Measurements from ENCODE around the gene NLGN1. TPM values are rescaled to one million over a fixed set of nuclear protein-coding genes. Genes with fewer than 3 reads are reported as not detected.

Gene NLGN1
- total RNA-seq, 1 donor = 6.1 TPM

DNA sequence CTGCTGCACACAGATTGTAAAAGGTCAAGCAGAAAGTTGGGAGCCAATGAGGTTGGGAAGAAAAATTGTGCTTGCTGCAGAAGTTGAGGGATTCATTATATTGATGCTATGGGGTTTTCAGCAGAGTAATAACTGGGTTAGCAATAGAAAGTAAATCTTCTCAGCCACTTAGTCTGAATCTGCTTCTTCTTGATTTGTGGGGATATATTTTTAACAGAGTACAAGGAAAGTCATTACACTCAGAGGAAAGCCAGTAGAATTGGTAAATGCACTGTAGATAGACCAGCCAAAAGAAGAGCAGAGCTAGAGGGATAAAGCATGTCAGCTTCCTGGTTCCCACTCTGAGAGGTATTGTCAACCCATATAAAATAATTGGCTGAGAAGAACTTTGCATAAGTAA, 663.6 kb downstream of the NLGN1 start:
- DNase-seq (ENCODE audit: low read depth) = no peak
- no peak for TF ChIP-seq CTCF (IDR thresholded peaks at IDR 0.05; ENCODE audit: insufficient read depth, low read length)
- H3K4me3 ChIP-seq (ENCODE audit: low read depth, low read length) = no peak overlapping the region

- no peak for DNase-seq (ENCODE audit: low read depth)
- no peak overlapping the region for H3K4me3 ChIP-seq (ENCODE audit: low read depth, low read length)
- TF ChIP-seq CTCF (IDR thresholded peaks at IDR 0.05; ENCODE audit: insufficient read depth, low read length) = no peak
These were observed 664.2 kb downstream of the NLGN1 start for GRCh38 chr3:174061731-174062130.

DNA sequence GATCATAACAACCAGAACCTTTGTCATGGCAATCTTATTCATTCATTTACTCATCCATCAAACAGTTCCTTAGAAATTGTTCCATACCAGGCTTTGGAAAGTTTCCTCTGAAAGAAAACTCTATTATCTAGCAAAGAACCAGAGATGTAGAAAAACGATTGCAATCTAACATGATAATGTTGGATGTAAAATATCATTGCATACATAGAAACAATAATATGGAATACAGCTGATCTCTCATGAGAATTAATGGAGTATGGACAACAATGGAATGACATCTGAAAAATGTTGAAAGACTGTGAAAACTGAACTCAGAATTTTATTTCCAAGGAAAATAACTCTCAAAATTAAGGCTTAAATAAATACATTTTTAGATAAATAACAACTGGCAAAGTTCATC, 665.4 kb downstream of the NLGN1 start:
- no peak overlapping the region for H3K4me3 ChIP-seq (ENCODE audit: low read depth, low read length)
- TF ChIP-seq CTCF (IDR thresholded peaks at IDR 0.05; ENCODE audit: insufficient read depth, low read length) = no peak
- no peak for DNase-seq (ENCODE audit: low read depth)

- TF ChIP-seq CTCF (IDR thresholded peaks at IDR 0.05; ENCODE audit: insufficient read depth, low read length) = no peak
- H3K4me3 ChIP-seq (ENCODE audit: low read depth, low read length) = no peak overlapping the region
- DNase-seq (ENCODE audit: low read depth) = no peak
These were observed 670.5 kb downstream of the NLGN1 start for GRCh38 chr3:174068035-174068434.

- DNase-seq (ENCODE audit: low read depth) = no peak
- no peak for TF ChIP-seq CTCF (IDR thresholded peaks at IDR 0.05; ENCODE audit: insufficient read depth, low read length)
- H3K4me3 ChIP-seq (ENCODE audit: low read depth, low read length) = no peak overlapping the region
These were observed 675.1 kb downstream of the NLGN1 start for GRCh38 chr3:174072675-174073074.

DNA sequence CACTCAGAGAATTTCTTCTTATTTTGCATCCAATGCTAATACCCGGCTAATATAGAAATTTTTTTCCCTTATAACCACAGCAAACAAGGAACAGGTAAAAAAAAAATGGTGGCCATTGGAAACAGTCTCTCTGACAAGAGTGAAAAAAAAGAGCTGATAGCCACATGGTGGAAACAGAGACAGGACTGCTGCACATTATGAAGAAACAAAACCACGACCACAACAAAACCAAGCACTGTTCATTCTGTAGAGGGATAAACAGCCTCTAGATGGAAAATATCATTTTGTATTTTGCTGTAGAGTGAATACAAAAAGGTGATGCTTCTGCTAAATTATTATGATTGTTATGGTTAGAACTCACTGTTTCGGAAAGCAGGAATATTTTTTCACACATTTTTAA, 686.2 kb downstream of the NLGN1 start:
- no peak overlapping the region for H3K4me3 ChIP-seq (ENCODE audit: low read depth, low read length)
- TF ChIP-seq CTCF (IDR thresholded peaks at IDR 0.05; ENCODE audit: insufficient read depth, low read length) = no peak
- no peak for DNase-seq (ENCODE audit: low read depth)

DNA sequence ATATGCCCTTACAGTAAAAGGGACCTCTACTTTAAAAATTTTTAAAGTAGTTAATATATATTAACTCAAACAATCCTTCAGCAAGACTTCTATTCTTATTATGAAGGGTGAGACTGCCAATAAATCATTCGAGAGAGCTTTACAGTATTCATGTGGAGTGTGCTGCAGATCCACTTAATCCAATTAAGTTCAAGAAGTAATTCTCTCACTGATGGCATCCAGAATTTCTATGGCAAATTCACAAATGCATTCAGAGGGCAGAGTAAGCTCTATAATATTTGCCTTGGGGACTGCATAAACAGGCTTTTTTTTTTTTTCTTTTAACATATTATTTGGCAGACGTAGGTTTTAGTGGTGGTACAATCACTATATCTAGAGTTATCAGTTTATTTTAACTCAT, 692.0 kb downstream of the NLGN1 start:
- H3K4me3 ChIP-seq (ENCODE audit: low read depth, low read length) = no peak overlapping the region
- no peak for DNase-seq (ENCODE audit: low read depth)
- TF ChIP-seq CTCF (IDR thresholded peaks at IDR 0.05; ENCODE audit: insufficient read depth, low read length) = no peak
